Fibroblast of mammary gland (primary cell): ENCODE data around the gene CAT.
A peak's percentile ranks its signal among the peaks of the same experiment; 100 is the strongest.

Experiments
- DNase-seq: peaks from one replicate; pipeline ENCODE4 v3.0.0-alpha.2; 2010; ENCODE audit warnings: low read depth
- H3K4me3 ChIP-seq: 2 replicates; pipeline ENCODE4 v1.5.1; 2011; ENCODE audit warnings: low read depth, mild to moderate bottlenecking, low read length, moderate library complexity; ENCODE audit not compliant: control insufficient read depth
- TF ChIP-seq, protein P1 (sequence below): conservative IDR thresholded peaks from 2 replicates; pipeline ENCODE4 v1.5.1; 2011; ENCODE audit warnings: low read depth, low read length, inconsistent platforms; ENCODE audit not compliant: control insufficient read depth, insufficient read depth

Gene CAT

DNA sequence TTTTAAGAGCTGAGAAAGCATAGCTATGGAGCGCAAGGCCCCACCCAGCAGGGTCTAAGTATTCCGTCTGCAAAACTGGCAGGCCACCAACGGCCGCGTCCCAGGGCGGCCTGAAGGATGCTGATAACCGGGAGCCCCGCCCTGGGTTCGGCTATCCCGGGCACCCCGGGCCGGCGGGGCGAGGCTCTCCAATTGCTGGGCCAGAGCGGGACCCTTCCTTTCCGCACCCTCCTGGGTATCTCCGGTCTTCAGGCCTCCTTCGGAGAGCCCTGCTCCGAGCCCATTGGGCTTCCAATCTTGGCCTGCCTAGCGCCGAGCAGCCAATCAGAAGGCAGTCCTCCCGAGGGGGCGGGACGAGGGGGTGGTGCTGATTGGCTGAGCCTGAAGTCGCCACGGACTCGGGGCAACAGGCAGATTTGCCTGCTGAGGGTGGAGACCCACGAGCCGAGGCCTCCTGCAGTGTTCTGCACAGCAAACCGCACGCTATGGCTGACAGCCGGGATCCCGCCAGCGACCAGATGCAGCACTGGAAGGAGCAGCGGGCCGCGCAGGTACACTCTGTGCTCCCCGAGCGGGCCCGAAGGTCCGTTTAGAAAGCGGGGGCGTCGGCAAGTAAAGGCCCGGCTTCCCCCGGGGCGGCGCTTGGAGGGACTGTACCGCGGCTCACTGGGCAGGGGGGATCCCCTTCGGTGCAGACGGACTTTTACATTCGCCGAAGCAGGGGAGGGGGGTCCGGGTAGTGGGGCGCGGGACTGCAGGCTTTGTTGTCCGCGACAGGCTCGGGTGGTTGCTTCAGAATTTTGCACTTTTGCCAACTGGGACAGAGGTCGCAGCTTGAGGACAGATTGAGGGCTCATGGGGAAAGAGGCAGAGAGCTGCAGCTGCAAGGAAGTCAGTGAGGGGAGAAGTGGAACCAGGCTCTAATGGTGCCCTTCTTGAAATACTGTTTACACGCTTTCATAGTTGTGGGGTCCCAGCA lies at the start of gene CAT:
Gene CAT (plus strand): TSS at position 406 of the 979 bp plus-strand sequence. CDS start 80 bp downstream, at position 486.
- TF ChIP-seq, protein P1, sequence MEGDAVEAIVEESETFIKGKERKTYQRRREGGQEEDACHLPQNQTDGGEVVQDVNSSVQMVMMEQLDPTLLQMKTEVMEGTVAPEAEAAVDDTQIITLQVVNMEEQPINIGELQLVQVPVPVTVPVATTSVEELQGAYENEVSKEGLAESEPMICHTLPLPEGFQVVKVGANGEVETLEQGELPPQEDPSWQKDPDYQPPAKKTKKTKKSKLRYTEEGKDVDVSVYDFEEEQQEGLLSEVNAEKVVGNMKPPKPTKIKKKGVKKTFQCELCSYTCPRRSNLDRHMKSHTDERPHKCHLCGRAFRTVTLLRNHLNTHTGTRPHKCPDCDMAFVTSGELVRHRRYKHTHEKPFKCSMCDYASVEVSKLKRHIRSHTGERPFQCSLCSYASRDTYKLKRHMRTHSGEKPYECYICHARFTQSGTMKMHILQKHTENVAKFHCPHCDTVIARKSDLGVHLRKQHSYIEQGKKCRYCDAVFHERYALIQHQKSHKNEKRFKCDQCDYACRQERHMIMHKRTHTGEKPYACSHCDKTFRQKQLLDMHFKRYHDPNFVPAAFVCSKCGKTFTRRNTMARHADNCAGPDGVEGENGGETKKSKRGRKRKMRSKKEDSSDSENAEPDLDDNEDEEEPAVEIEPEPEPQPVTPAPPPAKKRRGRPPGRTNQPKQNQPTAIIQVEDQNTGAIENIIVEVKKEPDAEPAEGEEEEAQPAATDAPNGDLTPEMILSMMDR: no peak
- peak; percentile 96 for DNase-seq
- peak within 1 kb of the TSS; percentile 83 for H3K4me3 ChIP-seq

DNA sequence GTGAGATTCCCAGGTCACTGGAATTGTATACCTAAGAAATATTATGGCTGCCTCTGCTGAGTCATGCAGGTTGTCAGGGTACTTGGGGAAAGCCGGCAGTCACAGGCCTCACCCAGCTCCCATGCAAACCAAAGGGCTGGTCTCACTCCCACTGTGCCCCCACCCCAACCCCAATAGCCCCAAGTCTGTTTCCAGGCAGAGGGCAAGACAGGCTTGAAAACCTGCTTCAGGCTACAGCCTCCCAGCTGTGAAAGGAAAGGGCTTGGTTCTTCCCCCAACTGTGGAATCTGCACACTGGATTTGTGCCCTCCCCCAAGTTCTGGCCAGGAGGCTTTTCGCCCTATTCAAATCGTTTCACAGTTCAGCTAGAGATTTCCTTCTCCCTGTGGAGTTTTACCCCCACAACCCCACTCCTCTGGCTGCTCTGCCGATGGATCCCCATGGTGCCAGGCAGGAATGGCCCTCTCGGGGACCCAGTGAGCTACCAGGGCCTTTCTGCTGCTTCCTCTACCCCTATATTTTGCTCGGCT lies 43.9 kb upstream of the CAT start:
- H3K4me3 ChIP-seq: no peak overlapping the region
- TF ChIP-seq, protein P1: no peak
- DNase-seq: no peak

DNA sequence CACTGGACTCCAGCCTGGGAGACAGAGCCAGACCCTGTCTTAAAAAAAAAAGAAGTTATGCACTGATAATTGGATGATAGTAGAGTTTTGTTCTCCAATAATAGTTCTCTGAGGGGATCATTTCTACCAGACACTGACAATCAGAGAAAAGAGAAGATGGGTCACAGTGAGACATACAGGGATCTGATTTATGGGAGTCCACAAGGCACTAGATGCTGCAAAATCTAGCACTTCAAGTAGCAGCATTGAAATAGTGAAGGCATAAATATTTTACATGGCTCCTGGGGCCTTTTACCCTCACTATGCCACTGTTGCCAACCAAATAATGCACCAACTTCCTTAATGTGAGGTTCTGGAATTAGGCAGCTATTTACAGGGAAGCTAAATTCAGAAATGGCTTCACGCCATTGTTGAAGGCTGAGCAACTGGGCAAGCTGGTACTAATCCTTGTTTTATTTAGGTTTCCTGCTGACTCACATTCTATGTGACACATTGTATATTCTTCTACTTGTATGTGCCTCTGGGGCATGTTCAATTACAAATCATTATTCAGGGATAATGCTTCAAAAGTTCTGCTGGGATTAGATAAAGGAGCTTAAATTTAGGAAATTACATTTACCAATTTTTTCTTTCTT lies 42.7 kb upstream of the CAT start:
- TF ChIP-seq, protein P1: no peak
- peak; percentile 57 for DNase-seq
- H3K4me3 ChIP-seq: no peak overlapping the region

DNA sequence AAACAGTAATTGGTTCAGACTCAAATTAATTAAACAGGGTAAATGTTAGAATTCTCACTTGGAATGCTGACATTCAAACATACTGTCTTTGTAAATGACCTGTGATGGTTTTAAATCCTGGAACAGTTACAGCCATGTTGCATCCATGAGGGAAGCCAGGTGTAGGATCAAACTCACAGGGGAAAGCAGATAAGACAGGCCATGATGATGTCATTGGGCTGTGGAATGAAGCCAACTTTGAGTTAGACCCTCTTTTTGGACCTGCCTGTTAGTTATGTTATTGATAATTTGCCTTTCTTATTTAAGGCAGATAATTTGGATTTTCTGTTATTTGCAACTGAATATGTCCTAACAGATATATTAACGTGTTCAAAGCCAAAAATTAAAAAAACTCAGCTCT lies 41.6 kb upstream of the CAT start:
- TF ChIP-seq, protein P1: no peak
- no peak for DNase-seq

DNA sequence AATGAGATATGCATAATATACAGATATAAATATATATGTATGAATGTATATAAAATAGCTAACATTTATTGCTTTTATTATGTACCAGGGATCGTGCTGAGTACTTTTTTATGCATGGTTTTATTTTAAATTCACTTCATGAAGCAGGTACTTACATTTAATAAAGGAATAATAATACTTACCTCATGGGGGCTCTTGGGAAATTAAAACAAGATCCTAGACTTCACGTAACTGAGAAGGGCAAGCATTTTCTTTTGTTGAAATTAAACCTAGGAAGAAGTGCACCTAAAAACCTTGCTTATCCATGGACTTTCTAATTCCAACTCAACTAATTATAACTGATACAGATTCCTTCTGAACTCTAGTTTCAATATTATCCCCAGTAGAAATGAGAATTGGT lies 40.9 kb upstream of the CAT start:
- TF ChIP-seq, protein P1: no peak
- H3K4me3 ChIP-seq: no peak overlapping the region
- no peak for DNase-seq

More for the DNA sequence above, 41.6 kb upstream of the CAT start:
- H3K4me3 ChIP-seq: no peak overlapping the region

DNA sequence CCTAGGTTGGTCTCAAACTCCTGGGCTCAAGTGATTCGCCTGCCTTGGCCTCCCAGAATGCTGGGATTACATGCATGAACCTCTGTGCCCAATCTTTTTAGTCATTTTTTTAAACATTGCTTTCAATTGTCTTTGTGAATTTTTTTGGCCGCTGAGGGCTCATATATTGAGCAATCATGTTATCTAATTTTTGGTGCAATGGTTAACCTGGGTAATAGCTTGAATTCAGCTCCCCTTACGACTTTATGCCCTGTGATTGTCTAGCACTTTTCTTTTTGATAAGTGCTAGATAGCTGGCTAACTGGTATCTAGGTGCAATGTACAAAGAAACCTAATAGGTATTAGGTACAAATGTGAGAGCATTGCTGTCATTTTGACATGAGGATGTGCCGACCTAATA lies 35.3 kb upstream of the CAT start:
- TF ChIP-seq, protein P1: no peak
- no peak for DNase-seq
- H3K4me3 ChIP-seq: no peak overlapping the region
